DOHH2 (cell line): Measurements from ENCODE around the gene TRPC4.

Experiments used
- H3F3A ChIP-seq: fragments of 200-600 bp; sonication (generic), shearing (Covaris generic); 2 replicates; pipeline ENCODE4 v1.6.0; 2016; ENCODE audit warnings: antibody characterized with exemption, mild to moderate bottlenecking; ENCODE audit not compliant: control insufficient read depth, insufficient read depth
- H3K27ac ChIP-seq: fragments of 200-600 bp; sonication (generic); 2 replicates; pipeline ENCODE4 v1.5.1; 2014; ENCODE audit warnings: low read depth, mild to moderate bottlenecking, low read length, moderate library complexity
- H3K27me3 ChIP-seq: fragments of 200-600 bp; sonication (generic); 2 replicates; pipeline ENCODE4 v1.6.1; 2014; ENCODE audit warnings: mild to moderate bottlenecking, low read length, mixed read lengths; ENCODE audit not compliant: control insufficient read depth
- H3K36me3 ChIP-seq: fragments of 200-600 bp; sonication (generic); 2 replicates; pipeline ENCODE4 v1.6.1; 2014; ENCODE audit warnings: mild to moderate bottlenecking, low read length, moderate library complexity, mixed read lengths; ENCODE audit not compliant: control insufficient read depth
- H3K4me1 ChIP-seq: fragments of 200-600 bp; sonication (generic); 2 replicates; pipeline ENCODE4 v1.6.1; 2014; ENCODE audit warnings: mild to moderate bottlenecking, low read length, mixed read lengths; ENCODE audit not compliant: control insufficient read depth
- H3K4me2 ChIP-seq: fragments of 200-600 bp; sonication (generic); 2 replicates; pipeline ENCODE4 v1.6.0; 2014; ENCODE audit warnings: mild to moderate bottlenecking, low read length, moderate library complexity
- H3K4me3 ChIP-seq: fragments of 200-600 bp; sonication (generic); 2 replicates; pipeline ENCODE4 v1.5.1; 2014; ENCODE audit warnings: mild to moderate bottlenecking, low read length, mixed read lengths
- H3K79me2 ChIP-seq: fragments of 200-600 bp; sonication (generic); 2 replicates; pipeline ENCODE4 v1.6.1; 2014; ENCODE audit warnings: mild to moderate bottlenecking, low read length, mixed read lengths; ENCODE audit not compliant: control insufficient read depth
- H3K9me2 ChIP-seq: fragments of 200-600 bp; sonication (generic); replicated peaks from 2 replicates; pipeline ENCODE4 v1.6.1; 2014; ENCODE audit warnings: mild to moderate bottlenecking, low read length, mixed read lengths; ENCODE audit not compliant: control insufficient read depth
- H3K9me3 ChIP-seq: fragments of 200-600 bp; sonication (generic); 2 replicates; pipeline ENCODE4 v1.6.1; 2014; ENCODE audit warnings: antibody characterized with exemption, low read length, mixed read lengths; ENCODE audit not compliant: control insufficient read depth, insufficient read depth
- H4K20me1 ChIP-seq: fragments of 200-600 bp; sonication (generic); 2 replicates; pipeline ENCODE4 v1.6.0; 2014; ENCODE audit warnings: low read depth, mild to moderate bottlenecking, antibody characterized with exemption, low read length, moderate library complexity; ENCODE audit not compliant: control insufficient read depth, insufficient read depth
- EZH2phosphoT487 ChIP-seq: fragments of 200-600 bp; sonication (generic); IDR thresholded peaks from 2 replicates; pipeline ENCODE4 v1.6.1; 2017; ENCODE audit warnings: borderline replicate concordance, mild to moderate bottlenecking, antibody characterized with exemption, low read length, moderate library complexity, mixed read lengths
- TF ChIP-seq, protein P1 (sequence below): fragments of 200-600 bp; sonication (generic); IDR thresholded peaks from one replicate; pipeline ENCODE4 v1.5.1; 2014; ENCODE audit warnings: antibody characterized with exemption, mild to moderate bottlenecking, low read depth, low read length; ENCODE audit not compliant: poor library complexity, severe bottlenecking

The TRPC4 gene

DNA sequence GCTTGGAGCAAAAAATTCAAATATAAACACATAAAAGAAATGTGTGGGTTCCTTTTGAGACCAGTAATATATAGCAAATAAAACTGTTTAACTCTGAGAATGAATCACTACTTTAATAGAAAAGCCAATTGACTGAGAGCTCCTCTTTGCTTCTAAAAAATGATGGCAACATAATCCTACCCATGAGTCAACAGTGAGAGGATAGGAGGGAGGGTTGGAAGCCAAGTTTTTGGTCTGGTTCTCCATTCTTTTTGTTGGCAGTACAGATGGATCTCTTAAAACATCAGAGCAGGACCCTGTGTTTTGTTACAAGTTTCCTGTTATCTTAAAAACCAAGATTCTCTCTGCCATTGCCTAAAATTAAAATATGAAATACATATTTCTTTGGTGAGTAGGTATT lies 221.0 kb downstream of the TRPC4 start:
- Histone ChIP-seq H3K36me3 (no peaks in the 10 kb centered on the region), H3K9me3 (no peaks in the 10 kb centered on the region), H3K27ac (no peak overlapping the region), H3K27me3 (no peaks in the 10 kb centered on the region), H3K4me2 (no peak overlapping the region), H3K4me3 (no peak overlapping the region), H3K9me2 (no peaks in the 10 kb centered on the region), H3K79me2 (no peaks in the 10 kb centered on the region), H4K20me1 (no peaks in the 10 kb centered on the region), H3K4me1 (no peaks in the 10 kb centered on the region), H3F3A (no peaks in the 10 kb centered on the region)
- no peak for TF ChIP-seq EZH2phosphoT487
- TF ChIP-seq, protein P1, sequence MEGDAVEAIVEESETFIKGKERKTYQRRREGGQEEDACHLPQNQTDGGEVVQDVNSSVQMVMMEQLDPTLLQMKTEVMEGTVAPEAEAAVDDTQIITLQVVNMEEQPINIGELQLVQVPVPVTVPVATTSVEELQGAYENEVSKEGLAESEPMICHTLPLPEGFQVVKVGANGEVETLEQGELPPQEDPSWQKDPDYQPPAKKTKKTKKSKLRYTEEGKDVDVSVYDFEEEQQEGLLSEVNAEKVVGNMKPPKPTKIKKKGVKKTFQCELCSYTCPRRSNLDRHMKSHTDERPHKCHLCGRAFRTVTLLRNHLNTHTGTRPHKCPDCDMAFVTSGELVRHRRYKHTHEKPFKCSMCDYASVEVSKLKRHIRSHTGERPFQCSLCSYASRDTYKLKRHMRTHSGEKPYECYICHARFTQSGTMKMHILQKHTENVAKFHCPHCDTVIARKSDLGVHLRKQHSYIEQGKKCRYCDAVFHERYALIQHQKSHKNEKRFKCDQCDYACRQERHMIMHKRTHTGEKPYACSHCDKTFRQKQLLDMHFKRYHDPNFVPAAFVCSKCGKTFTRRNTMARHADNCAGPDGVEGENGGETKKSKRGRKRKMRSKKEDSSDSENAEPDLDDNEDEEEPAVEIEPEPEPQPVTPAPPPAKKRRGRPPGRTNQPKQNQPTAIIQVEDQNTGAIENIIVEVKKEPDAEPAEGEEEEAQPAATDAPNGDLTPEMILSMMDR: no peak

DNA sequence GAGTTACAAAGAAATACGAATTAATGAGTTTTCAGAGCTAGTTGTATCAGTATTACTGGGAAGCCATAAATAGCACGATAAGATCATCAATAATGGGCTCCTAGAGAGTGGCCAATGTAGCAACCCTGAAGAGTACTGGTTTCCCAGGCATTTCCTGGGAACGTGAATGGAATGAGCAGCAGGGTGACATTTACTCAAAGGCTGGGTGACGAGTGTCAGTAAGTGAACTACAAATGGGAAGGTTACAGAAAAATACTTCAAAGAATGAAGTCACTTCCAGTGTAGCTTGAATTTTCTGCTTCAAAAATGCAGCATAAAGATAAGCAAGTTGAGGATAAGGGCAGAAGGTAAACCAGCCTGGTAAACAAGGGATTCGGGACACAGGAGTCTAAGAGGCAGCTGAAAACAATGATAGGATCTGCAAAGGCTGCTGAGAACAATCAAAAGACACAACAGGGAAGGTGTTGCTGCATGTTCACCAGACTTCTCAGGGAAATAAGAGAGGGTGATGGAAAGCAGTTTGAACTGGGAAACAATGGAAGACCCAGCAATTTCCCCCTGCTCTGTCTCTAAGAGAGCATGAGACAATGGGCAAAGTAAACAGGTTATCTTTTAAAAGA lies 222.4 kb downstream of the TRPC4 start:
- Histone ChIP-seq H3K36me3 (no peaks in the 10 kb centered on the region), H3K9me3 (no peaks in the 10 kb centered on the region), H4K20me1 (no peaks in the 10 kb centered on the region), H3K4me3 (no peak overlapping the region), H3F3A (no peaks in the 10 kb centered on the region), H3K27ac (no peak overlapping the region), H3K79me2 (no peaks in the 10 kb centered on the region), H3K27me3 (no peaks in the 10 kb centered on the region), H3K4me2 (no peak overlapping the region), H3K4me1 (no peaks in the 10 kb centered on the region), H3K9me2 (no peaks in the 10 kb centered on the region)
- TF ChIP-seq, protein P1: no peak
- no peak for TF ChIP-seq EZH2phosphoT487

DNA sequence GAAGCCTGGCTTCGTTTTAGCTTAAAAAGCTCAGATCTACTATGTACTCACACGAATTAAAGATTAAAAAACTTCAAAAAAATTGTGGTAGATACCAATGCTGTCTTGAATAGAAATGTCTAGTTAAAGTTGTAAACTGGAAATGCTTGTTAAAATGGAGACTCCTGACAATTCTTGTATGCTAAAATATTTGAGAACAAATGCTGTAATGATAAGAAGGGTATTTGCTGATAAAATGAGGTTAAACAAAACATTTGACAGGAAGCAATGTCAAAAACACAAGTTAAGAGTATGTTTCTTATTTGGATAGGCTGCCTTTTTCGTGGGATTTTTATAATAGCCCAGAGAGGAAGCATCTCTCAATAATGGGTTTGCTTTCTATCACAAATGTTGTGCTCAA lies 223.0 kb downstream of the TRPC4 start:
- Histone ChIP-seq H3K9me2 (no peaks in the 10 kb centered on the region), H3K9me3 (no peaks in the 10 kb centered on the region), H3K4me3 (no peak overlapping the region), H3F3A (no peaks in the 10 kb centered on the region), H3K79me2 (no peaks in the 10 kb centered on the region), H3K4me1 (no peaks in the 10 kb centered on the region), H3K27me3 (no peaks in the 10 kb centered on the region), H3K4me2 (no peak overlapping the region), H3K27ac (no peak overlapping the region), H4K20me1 (no peaks in the 10 kb centered on the region), H3K36me3 (no peaks in the 10 kb centered on the region)
- no peak for TF ChIP-seq EZH2phosphoT487
- TF ChIP-seq, protein P1: no peak
